ENCODE measurements around the gene MYF5. TPM values are rescaled to one million over a fixed set of nuclear protein-coding genes. Genes with fewer than 3 reads are reported as not detected.

MYF5 gene
- total RNA-seq, 4 donors from 2014 or later = not detected

- Histone ChIP-seq H3K27ac (replicated peaks in 1 of 4) (no peak overlapping the region), H3K9me3 (no peaks in the 10 kb centered on the region), H3K4me1 (peaks cover 6 to 32% (median 25%) of the 10 kb centered on the region in 4 donors), H3K36me3 (no peaks in the 10 kb centered on the region), H3K4me3 (no peak overlapping the region), H3K27me3 (no peaks in the 10 kb centered on the region)
- no peak for DNase-seq (ENCODE audit: extremely low spot score)
- WGBS = 83% methylated on average over 2 of the region's 2 CpGs
- no peak for TF ChIP-seq POLR2AphosphoS5 (IDR thresholded peaks at IDR 0.05)
- no peak for TF ChIP-seq POLR2A (IDR thresholded peaks at IDR 0.05; ENCODE audit: low read depth)
- TF ChIP-seq CTCF (IDR thresholded peaks at IDR 0.05) = no peak
- TF ChIP-seq EP300 (IDR thresholded peaks at IDR 0.05) = no peak
- intact Hi-C loops (cut with DNase I) = no loop called here
Observed at GRCh38 chr12:80700327-80700726, 16.4 kb upstream of the MYF5 start.

GRCh38 chr12:80701388-80701787, 15.3 kb upstream of the MYF5 start:
- no peaks in the 10 kb centered on the region for H3K9me3 ChIP-seq
- no peak for DNase-seq (ENCODE audit: extremely low spot score)
- H3K36me3 ChIP-seq = no peaks in the 10 kb centered on the region
- H3K27me3 ChIP-seq = no peaks in the 10 kb centered on the region
- H3K27ac ChIP-seq (replicated peaks in 1 of 4) = no peak overlapping the region
- intact Hi-C loops (cut with DNase I) = no loop called here
- TF ChIP-seq POLR2AphosphoS5 (IDR thresholded peaks at IDR 0.05) = no peak
- TF ChIP-seq CTCF (IDR thresholded peaks at IDR 0.05) = no peak
- TF ChIP-seq EP300 (IDR thresholded peaks at IDR 0.05) = no peak
- no peak for TF ChIP-seq POLR2A (IDR thresholded peaks at IDR 0.05; ENCODE audit: low read depth)
- WGBS = 33% methylated on average over 2 of the region's 2 CpGs
- H3K4me3 ChIP-seq = no peak overlapping the region
- H3K4me1 ChIP-seq = peaks cover 6 to 32% (median 25%) of the 10 kb centered on the region in 4 donors

- Histone ChIP-seq H3K4me3 (no peak overlapping the region), H3K4me1 (peaks cover 6 to 32% (median 25%) of the 10 kb centered on the region in 4 donors), H3K9me3 (no peaks in the 10 kb centered on the region), H3K27me3 (peaks cover 0 to 4% (median 0%) of the 10 kb centered on the region in 4 donors), H3K27ac (replicated peaks in 1 of 4) (peak overlapping the region; percentile 50 to 78 (median 67)), H3K36me3 (no peaks in the 10 kb centered on the region)
- 59% methylated on average over 12 of the region's 12 CpGs for WGBS
- TF ChIP-seq CTCF (IDR thresholded peaks at IDR 0.05) (no peak), POLR2A (IDR thresholded peaks at IDR 0.05; ENCODE audit: low read depth) (no peak), EP300 (IDR thresholded peaks at IDR 0.05) (peak; percentile 62), POLR2AphosphoS5 (IDR thresholded peaks at IDR 0.05) (peak in 1 of 2 donors; percentile 46)
- no peak for DNase-seq (ENCODE audit: extremely low spot score)
- intact Hi-C loops (cut with DNase I) = no loop called here
Observed at GRCh38 chr12:80702889-80703805, 13.6 kb upstream of the MYF5 start.

GRCh38 chr12:80704420-80704819, 12.3 kb upstream of the MYF5 start:
- no peak for TF ChIP-seq POLR2A (IDR thresholded peaks at IDR 0.05; ENCODE audit: low read depth)
- no peak for TF ChIP-seq CTCF (IDR thresholded peaks at IDR 0.05)
- TF ChIP-seq EP300 (IDR thresholded peaks at IDR 0.05) = no peak
- TF ChIP-seq POLR2AphosphoS5 (IDR thresholded peaks at IDR 0.05) = no peak
- H3K9me3 ChIP-seq = no peaks in the 10 kb centered on the region
- intact Hi-C loops (cut with DNase I) = no loop called here
- H3K4me1 ChIP-seq = peaks cover 6 to 32% (median 28%) of the 10 kb centered on the region in 4 donors
- no peak overlapping the region for H3K27ac ChIP-seq (replicated peaks in 1 of 4)
- no peak overlapping the region for H3K4me3 ChIP-seq
- no peaks in the 10 kb centered on the region for H3K36me3 ChIP-seq
- no peak for DNase-seq (ENCODE audit: extremely low spot score)
- H3K27me3 ChIP-seq = peaks cover 0 to 13% (median 0%) of the 10 kb centered on the region in 4 donors
- WGBS = 58% methylated on average over 2 of the region's 2 CpGs
